Measurements from ENCODE around the gene PMF1.

Gene PMF1

GRCh38 chr1:156266051-156266450 lies 53.2 kb downstream of the PMF1 start:
- DNase-seq (ENCODE audit: low read depth in 2 of 2), result no peak

GRCh38 chr1:156268336-156268735 lies 55.5 kb downstream of the PMF1 start:
- DNase-seq (ENCODE audit: low read depth in 2 of 2), result no peak

DNA sequence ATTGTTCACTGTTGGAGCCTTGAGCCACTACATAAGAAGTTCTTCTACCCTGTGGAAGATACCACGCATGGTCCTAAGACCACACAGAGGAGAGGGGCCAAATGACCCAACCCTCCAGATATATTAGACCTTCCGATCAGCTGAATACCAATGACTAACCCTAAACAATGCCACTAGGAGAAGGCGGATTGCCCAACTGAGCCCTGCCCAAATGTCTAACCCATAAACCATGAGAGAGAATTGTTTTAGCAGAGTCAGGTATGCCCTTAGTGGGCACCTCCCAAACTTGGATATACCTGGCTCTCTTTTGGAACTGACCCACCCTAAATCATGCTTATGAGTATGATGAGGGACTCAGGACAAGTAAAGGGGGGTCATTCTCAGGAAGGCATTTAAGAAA lies 57.5 kb downstream of the PMF1 start:
- DNase-seq (ENCODE audit: low read depth in 2 of 2), result no peak

- DNase-seq (ENCODE audit: low read depth in 2 of 2), result no peak
Measured at GRCh38 chr1:156276532-156276931, 63.7 kb downstream of the PMF1 start.

DNA sequence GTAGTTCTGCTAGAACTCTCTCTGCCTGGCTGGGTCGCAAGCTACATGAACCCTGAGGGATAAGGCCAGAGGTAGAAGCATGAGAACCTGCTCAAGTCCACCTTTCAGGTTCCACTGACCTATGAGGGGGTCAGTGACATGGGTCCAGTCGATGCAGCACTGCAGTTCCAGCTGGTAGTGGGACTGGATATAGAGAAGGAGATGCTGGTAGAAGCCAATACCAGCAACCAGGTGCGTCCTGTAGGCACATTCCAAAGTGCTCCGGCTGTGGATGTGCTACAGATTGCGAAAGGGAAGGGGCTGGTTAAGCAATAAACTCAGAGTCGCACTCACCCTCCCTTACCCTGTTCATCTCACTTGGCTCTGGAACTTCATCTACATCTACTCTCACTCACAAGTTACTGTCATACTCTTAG lies 64.2 kb downstream of the PMF1 start:
- no peak for DNase-seq (ENCODE audit: low read depth in 2 of 2)

GRCh38 chr1:156279837-156280236 lies 67.0 kb downstream of the PMF1 start:
- DNase-seq (ENCODE audit: low read depth in 2 of 2), result no peak

DNA sequence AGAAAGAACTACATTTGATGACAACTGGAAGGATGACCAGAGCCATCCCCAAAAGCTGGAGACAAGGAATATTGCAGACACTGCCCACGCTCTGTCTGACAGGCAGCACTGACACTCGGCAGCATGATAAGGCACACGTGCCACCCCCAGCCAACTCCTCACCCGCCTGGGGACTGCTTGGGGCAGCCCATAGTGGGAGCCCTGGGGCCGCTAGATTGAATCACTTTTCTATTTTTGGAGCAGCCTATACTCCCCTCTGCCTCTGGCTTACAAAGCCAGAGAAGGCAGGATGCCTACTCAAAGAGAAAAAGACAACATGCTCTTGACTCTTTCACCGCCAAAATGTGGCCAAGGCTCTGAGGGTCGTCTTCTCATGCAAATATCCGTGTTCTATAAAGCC lies 68.5 kb downstream of the PMF1 start:
- DNase-seq (ENCODE audit: low read depth in 2 of 2), result peak; percentile 32 to 57

- DNase-seq (ENCODE audit: low read depth in 2 of 2), result no peak
Measured at GRCh38 chr1:156281693-156282478, 69.1 kb downstream of the PMF1 start.

DNA sequence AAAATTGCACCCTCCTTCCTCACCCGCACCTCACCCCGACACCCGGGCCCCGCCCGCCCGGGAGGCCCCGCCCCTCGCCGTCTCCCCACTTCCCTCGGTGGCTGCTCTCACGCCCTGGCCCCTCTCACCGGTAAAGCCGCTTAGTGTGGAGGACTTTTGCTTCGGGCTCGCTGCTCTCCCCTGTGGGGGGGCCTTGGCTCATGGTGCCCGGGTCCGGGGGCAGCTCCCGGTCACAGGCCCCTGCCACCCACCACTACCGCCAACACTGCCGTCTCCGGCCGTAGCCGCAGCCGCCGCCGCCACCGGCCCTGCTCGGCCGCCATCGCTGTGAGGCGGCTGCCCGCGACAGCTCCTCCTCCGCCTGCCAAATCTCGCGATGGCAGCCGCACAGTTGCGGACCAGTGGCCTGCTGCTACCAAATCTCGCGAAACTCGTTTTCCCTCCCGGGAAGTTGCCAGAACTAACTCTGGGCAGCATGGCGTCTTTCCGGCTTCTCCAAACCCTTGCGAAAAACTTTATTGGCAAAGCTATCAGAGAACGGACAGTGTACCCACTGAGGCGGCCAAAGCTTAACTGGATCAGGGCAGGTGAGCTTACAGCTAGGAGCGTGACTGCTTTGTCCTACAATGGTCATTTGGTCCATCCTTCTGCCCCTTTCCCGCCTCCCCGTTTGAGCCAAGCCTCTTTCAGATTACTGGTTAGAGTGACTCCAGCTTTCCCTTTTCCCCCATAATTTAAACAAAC lies 69.8 kb downstream of the PMF1 start, which contains the start of gene SMG5:
TSS of gene SMG5 (minus strand) at position 347 of the 744 bp plus-strand sequence. CDS start at position 202, 145 bp downstream.
- peak; percentile 94 to 95 for DNase-seq (ENCODE audit: low read depth in 2 of 2)

- DNase-seq (ENCODE audit: low read depth in 2 of 2), result no peak
Measured at GRCh38 chr1:156283521-156283920, 70.7 kb downstream of the PMF1 start.

- DNase-seq (ENCODE audit: low read depth in 2 of 2), result no peak
Measured at GRCh38 chr1:156284112-156284511, 71.3 kb downstream of the PMF1 start, which contains the start of gene TMEM79. TSS of gene TMEM79 (plus strand) at chr1:156284325. CDS start at chr1:156285227, 902 bp downstream.

GRCh38 chr1:156284757-156285156 lies 72.0 kb downstream of the PMF1 start:
- DNase-seq (ENCODE audit: low read depth in 2 of 2), result no peak

DNA sequence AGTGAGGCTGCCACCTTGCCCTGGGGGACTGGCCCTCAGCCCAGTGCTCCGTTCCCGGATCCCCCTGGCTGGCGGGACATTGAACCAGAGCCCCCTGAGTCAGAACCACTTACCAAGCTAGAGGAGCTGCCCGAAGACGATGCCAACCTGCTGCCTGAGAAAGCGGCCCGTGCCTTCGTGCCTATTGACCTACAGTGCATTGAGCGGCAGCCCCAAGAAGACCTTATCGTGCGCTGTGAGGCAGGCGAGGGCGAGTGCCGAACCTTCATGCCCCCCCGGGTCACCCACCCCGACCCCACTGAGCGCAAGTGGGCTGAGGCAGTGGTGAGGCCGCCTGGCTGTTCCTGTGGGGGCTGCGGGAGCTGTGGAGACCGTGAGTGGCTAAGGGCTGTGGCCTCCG lies 72.6 kb downstream of the PMF1 start:
- no peak for DNase-seq (ENCODE audit: low read depth in 2 of 2)

DNA sequence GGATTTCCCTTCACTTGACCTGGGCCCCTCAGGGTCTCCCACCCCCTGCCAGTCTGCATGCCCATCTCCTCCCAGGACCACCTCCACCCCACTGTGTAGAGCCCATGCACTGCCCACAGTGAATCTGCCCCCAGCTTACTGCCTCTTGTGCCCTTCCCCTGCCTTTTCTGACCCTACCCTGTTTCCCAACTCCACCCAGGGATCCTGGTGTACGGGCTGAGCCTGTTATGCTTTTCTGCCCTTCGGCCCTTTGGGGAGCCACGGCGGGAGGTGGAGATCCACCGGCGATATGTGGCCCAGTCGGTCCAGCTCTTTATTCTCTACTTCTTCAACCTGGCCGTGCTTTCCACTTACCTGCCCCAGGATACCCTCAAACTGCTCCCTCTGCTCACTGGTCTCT lies 73.3 kb downstream of the PMF1 start:
- DNase-seq (ENCODE audit: low read depth in 2 of 2), result no peak

Data from stimulated activated CD8-positive, alpha-beta memory T cell treated with anti-CD3 and anti-CD28 coated beads, Interleukin-15, amount 100 ng/mL, for 48 hours (primary cell).